Measurements from ENCODE around the gene TUBB4B.
"Not testable (repeated sequence)": the region's sequence is repeated elsewhere in the genome, so short reads cannot be mapped to it uniquely, and the experiment has no call there.

TUBB4B gene

DNA sequence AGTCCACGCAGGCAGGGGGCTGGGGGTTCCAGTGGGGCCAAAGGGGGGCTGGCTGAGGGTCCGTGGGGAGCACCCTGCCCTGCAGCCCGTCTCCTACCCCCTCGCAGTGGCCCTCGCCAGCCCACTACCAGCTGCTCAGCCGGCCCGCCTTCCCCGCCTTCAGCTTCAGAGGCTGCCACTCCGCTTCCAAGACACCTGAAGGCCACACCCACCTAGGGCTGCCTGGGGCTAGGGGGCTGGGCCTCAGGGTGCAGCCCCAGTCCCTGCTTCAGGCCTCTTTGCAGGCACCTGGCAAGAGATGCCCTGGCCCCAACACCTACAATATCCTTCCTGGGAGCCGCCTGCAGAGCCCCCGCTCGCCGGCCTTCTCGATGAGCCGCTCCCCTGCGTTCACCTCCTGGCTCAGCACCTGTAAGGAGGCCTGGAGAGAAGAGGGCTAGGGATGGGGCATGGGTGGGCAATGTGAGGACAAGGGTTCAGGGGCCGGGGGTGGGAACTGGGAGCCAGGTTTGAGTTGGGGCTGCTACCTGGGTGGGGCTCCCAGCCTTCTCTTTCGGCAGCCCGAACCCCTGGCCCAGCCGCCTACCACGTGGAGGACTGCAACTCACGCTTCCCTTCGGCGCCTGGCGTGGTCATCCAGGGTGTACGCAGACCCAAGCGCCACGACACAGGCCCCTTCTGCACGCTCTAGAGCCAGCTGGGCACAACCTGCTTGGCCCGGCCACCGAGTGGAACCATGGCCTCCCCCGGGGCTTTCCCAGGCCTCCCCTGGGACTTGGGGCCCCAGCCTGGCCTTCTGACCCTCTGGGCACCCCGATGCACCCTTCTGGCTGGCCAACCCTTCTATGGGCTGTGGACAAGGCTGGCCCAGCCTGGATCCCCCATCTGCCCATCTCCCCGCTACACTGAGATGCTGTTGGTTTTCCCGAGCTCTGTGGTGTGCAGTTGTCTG, 11.7 kb downstream of the TUBB4B start:
- no peak for DNase-seq (ENCODE audit: low read depth)

DNA sequence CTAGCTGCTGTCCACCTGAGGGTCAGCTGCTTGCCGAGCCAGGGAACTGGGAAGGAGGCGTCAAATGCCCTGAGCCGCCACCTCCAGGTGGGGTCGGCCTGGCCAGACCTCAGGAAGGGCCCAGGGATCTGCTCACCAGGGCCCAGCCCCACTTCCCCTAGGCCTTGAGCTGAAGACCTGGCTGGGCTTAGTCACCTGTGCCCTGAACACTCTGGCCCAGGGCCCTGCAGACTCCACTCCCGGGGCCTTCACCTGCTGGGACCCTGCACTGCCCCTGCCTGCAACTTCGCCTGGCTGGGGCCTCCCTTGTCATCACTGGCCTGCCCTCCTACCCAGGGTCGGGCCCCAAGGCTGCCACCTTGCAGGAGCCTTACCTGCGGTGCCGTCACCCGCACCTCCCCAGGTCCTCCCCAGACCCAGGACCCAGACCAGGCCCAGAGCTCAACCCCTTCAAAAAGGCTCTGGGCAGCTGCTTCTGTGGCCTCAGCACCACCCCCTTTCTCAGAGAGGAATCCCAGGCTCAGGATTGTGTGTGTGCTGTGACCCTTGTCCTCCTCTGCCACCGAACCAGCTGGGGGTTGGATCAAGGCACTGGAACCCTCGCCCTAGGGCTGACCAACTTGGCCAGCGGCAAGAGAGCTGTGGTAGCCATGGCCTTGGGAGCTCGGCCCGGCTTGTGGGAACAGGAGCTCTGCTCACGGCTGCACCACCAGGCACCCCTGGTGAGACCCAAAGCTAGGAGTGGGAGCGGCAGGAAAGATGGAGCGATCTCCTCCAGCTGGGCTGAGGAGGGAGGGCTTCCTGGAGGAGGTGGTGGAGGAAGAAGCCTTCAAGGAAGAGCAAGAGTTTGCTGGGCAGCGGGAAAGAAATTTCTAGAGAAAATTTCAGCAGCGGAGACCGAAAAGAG, 12.9 kb downstream of the TUBB4B start:
- no peak for DNase-seq (ENCODE audit: low read depth)

DNA sequence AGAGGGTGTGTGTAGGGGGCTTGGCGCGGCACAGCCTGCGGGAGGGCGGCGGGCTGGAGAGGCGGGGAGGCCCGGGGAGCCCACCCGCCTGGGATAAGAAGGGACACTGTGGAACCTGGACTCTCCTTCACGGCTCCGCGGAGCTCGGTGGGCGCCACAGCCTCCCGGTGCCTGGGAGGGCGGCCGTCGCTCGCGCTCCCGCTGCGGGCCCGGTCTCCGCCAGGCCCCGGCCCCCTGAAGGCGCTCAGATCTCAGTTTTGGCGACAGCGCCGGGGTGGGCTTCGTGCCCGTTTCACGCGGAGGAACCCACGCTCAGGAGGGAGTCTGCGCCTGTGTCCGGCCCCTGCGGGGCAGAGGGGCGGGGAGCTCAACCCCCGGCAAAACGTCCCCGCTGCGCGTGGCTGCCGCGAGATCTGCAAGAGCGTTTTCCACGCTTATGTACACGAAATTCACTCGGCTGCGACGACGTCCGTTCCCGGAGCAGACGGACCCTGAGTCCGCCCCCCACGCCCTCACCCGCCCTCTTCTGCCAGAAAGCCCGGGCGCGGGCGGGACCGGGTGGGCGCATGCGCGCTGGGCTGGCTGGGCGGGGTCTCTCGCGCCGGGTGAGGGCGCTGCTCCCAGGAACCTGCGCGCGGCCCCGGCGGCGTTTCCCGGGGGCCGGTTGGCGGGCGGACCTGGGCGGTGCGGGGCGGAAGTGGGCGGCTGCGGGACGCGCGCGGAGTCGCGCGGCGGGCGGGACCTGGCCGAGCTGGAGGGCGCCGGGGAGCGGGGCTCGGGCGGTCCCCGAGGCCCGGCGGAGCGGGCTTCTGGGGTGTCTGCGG, 13.7 kb downstream of the TUBB4B start, which contains the start of gene NELFB:
Gene NELFB (plus strand): TSS at position 704 of the 824 bp plus-strand sequence.
- no peak for DNase-seq (ENCODE audit: low read depth)

- DNase-seq (ENCODE audit: low read depth) = no peak
Measured at GRCh38 chr9:137255448-137256114, 14.5 kb downstream of the TUBB4B start.

- no peak for DNase-seq (ENCODE audit: low read depth)
Measured at GRCh38 chr9:137256362-137256761, 15.3 kb downstream of the TUBB4B start.

- no peak for DNase-seq (ENCODE audit: low read depth)
Measured at GRCh38 chr9:137256856-137257255, 15.8 kb downstream of the TUBB4B start.

- not testable (repeated sequence) for DNase-seq (ENCODE audit: low read depth)
Measured at GRCh38 chr9:137262173-137262908, 21.3 kb downstream of the TUBB4B start.

GRCh38 chr9:137262909-137263285, 21.8 kb downstream of the TUBB4B start:
- DNase-seq (ENCODE audit: low read depth) = no peak

GRCh38 chr9:137263506-137263905, 22.4 kb downstream of the TUBB4B start:
- no peak for DNase-seq (ENCODE audit: low read depth)

DNA sequence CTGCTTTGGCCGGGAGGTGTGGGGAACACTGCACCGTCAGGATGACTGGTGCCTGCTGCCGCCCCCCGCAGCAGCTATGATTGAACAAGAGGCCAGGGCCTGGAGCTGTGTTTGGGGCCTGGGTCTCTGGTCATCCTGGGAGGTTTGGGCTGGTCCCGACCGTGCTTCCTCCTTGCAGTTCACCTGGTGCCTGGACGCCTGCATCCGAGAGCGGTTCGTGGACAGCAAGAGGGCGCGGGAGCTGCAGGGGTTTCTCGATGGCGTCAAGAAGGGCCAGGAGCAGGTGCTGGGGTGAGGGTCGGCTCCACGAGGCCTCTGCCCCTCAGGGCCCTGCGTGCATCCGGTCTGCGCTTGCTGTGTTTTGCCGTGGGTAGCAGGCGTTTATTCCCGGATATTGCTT, 23.0 kb downstream of the TUBB4B start:
- DNase-seq (ENCODE audit: low read depth) = no peak

DNA sequence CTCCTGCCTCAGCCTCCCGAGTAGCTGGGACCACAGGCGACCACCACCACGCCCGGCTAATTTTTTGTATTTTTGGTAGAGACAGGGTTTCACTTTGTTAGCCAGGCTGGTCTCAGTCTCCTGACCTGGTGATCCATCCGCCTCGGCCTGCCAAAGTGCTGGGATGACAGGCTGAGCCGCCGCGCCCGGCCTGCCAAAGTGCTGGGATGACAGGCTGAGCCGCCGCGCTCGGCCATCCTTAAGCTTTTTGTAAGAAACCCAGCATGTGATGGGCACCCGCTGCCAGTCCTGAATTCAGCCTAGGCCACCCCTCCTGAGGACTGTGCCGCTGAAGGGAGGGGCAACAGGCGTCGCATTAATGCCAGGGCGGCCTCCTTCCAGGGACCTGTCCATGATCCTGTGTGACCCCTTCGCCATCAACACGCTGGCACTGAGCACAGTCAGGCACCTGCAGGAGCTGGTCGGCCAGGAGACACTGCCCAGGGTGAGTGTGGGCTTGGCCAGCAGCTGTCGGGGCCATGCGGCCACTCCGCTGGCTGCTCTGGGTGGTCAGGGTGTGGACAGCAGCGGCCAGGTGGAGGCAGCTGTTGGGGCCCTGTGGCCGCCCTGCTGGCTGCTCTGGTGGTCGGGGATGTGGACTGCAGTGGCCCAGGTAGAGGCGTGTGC, 24.5 kb downstream of the TUBB4B start:
- no peak for DNase-seq (ENCODE audit: low read depth)

DNA sequence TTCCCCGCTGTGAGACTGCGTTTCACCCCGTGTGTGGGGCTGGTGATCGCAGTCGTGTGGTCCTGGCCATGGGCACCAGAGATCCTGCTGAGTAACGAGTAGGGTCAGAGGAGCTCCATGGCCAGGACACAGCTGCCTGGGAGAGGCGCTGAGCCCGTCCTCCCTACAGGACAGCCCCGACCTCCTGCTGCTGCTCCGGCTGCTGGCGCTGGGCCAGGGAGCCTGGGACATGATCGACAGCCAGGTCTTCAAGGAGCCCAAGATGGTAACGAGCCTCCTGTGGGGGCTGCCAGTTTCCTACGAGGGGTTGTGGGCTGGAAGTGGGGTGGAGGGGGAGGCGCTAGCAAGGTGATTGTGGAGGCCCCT, 25.1 kb downstream of the TUBB4B start:
- no peak for DNase-seq (ENCODE audit: low read depth)

GRCh38 chr9:137266585-137267453, 25.7 kb downstream of the TUBB4B start:
- DNase-seq (ENCODE audit: low read depth) = no peak

- no peak for DNase-seq (ENCODE audit: low read depth)
Measured at GRCh38 chr9:137267933-137268355, 26.9 kb downstream of the TUBB4B start.

DNA sequence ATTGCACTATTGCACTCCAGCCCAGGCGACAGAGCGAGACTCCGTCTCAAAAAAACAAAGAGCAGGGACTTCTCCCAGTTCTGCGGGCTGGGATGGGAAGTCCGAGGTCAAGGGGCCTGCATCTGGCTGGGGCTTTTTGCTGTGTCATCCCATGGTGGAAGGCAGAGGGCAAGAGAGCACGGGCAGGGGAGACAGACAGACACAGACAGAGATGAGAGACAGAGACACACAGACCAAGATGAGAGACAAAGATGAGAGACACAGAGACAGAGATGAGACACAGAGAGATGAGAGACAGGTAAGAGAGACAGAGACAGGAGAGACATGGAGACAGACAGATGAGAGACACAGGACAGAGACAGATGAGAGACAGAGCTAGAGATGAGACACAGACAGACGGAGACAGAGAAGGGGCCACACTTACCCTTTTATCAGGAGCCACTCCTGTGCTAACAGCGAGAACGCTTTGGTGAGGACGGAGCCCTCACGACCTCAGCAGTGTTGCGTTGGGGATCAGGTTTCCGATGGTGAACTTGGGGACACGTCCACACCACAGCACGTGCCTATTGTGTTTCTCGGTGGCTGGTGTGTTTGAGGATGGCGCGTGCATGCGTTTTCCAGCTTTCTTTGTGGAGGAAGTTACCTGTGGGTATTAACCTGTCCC, 27.6 kb downstream of the TUBB4B start:
- no peak for DNase-seq (ENCODE audit: low read depth)

DNA sequence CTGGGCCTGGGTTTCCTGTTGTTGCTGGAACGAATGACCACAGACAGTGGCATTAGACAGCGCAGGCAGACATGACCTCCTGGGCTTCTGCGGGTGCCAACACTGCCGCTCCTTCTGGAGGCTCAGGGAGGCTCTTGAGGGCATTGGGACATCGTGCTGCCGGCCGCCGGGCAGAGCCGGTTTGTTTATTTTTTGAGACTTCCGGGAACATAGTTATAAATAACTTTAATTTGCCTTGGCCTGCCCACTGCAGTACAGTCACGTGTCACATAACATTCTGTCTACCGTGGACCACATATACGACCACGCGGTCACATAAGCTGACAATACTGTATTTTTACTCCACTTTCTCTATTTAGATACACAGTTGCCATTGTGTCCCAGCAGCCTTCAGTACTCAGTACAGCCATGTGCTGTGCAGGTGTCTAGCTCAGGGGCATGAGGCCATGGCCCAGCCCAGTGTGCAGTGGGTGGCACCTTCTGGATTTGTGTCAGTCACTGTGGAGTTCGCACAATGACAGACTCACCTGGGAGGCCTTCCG, 28.2 kb downstream of the TUBB4B start:
- DNase-seq (ENCODE audit: low read depth) = no peak

- no peak for DNase-seq (ENCODE audit: low read depth)
Measured at GRCh38 chr9:137270929-137271695, 30.0 kb downstream of the TUBB4B start.

Measured in HS-5 (cell line).